SK-N-MC (cell line): ENCODE measurements around the gene PGAM2.

Experiments
- DNase-seq: peaks from one replicate; pipeline ENCODE4 v3.0.0-alpha.2; 2011; ENCODE audit warnings: low read depth, low spot score
- H3K27ac ChIP-seq: fragments of 200-600 bp; sonication (generic); 2 replicates; pipeline ENCODE4 v1.5.1; 2016; ENCODE audit warnings: mixed run types
- H3K36me3 ChIP-seq: fragments of 200-600 bp; sonication (generic); 2 replicates; pipeline ENCODE4 v1.6.1; 2017; ENCODE audit warnings: antibody characterized with exemption, low read length, mixed read lengths; ENCODE audit not compliant: insufficient read depth
- H3K4me3 ChIP-seq: fragments of 200-600 bp; sonication (generic); 2 replicates; pipeline ENCODE4 v1.5.1; 2016
- H3K9ac ChIP-seq: fragments of 200-600 bp; sonication (generic); 2 replicates; pipeline ENCODE4 v1.8.0; 2017; ENCODE audit warnings: mixed run types, mixed read lengths; ENCODE audit not compliant: insufficient read length
- H3K9me3 ChIP-seq: fragments of 200-600 bp; sonication (generic); 2 replicates; pipeline ENCODE4 v1.6.1; 2017; ENCODE audit warnings: low read depth, mild to moderate bottlenecking, antibody characterized with exemption, low read length, moderate library complexity, mixed read lengths
- EZH2 ChIP-seq: fragments of 200-600 bp; sonication (generic); IDR thresholded peaks from one replicate; pipeline ENCODE4 v1.6.1; 2017; ENCODE audit warnings: antibody characterized with exemption
- FOXP2 ChIP-seq: optimal IDR thresholded peaks from 2 replicates; pipeline ENCODE3; 2011; ENCODE audit warnings: mild to moderate bottlenecking, moderate library complexity; ENCODE audit not compliant: insufficient read depth; ENCODE audit errors: extremely low read length, control extremely low read depth
- POLR2AphosphoS5 ChIP-seq: IDR thresholded peaks from 2 replicates; pipeline ENCODE4 v1.6.1; 2012; ENCODE audit warnings: mild to moderate bottlenecking, low read depth, low read length, borderline replicate concordance

The PGAM2 gene

DNA sequence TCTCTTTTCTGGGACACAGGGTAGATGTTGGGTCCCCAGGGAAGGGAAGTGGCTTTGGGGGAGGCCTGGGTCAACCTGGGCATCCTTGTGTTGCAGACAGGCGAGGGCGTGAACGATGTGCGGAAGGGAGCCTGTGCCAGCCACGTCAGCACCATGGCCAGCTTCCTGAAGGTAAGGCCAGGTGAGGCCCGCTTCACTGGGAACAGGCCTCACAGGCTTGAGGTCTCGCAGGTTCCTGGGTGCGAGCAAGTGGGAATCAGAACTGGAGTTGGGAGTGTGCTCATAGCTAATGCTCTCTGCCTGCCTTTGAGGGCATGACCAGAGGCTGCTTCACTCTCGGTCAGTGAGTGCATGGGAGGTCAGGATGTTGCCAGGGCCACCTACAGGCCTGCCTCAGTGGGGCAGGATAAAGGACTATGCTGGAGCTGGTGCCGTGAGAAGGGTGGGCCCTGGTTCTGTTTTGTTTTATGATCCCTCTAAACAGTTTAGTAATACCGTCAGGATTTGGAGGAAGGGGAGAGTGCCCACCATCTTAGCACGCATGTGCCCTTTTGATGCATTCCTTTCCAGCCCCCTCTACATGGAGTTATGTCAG is 12.5 kb downstream of the PGAM2 start:
- no peak overlapping the region for H3K9ac ChIP-seq
- no peak overlapping the region for H3K27ac ChIP-seq
- DNase-seq, result no peak
- H3K4me3 ChIP-seq, result no peak overlapping the region
- H3K9me3 ChIP-seq, result no peaks in the 10 kb centered on the region
- no peak for TF ChIP-seq POLR2AphosphoS5
- TF ChIP-seq FOXP2, result no peak
- TF ChIP-seq EZH2, result no peak
- H3K36me3 ChIP-seq, result peaks cover 77% of the 10 kb centered on the region

DNA sequence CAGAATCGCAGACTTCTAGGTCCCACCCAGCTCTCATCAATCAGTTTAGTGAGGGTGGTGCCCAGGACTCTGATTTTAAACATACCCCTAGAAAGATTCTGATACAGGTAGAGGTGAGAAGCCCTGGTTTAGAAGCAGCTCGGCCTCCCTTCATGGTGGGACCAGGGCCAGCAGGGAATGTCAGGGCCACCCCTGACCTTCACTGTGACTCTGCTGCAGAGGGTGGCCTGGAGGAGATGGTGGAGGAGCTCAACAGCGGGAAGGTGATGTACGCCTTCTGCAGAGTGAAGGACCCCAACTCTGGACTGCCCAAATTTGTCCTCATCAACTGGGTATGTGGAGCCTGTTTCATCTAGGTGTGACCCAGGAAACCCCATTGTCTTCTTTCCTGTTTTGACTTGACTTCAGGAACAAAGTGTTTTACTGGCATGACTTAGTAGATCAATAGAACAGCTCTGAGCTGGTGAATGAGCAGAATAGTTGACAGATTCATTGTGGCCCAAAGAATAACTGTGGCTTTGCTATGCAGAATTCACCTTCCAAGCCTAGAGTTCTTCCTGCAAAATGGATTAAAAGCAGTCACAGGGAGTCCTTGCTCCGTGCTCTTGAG is 13.7 kb downstream of the PGAM2 start:
- peaks cover 71% of the 10 kb centered on the region for H3K36me3 ChIP-seq
- no peaks in the 10 kb centered on the region for H3K9me3 ChIP-seq
- no peak overlapping the region for H3K27ac ChIP-seq
- H3K4me3 ChIP-seq, result no peak overlapping the region
- no peak for DNase-seq
- TF ChIP-seq FOXP2 (no peak), EZH2 (no peak)
- no peak overlapping the region for H3K9ac ChIP-seq

DNA sequence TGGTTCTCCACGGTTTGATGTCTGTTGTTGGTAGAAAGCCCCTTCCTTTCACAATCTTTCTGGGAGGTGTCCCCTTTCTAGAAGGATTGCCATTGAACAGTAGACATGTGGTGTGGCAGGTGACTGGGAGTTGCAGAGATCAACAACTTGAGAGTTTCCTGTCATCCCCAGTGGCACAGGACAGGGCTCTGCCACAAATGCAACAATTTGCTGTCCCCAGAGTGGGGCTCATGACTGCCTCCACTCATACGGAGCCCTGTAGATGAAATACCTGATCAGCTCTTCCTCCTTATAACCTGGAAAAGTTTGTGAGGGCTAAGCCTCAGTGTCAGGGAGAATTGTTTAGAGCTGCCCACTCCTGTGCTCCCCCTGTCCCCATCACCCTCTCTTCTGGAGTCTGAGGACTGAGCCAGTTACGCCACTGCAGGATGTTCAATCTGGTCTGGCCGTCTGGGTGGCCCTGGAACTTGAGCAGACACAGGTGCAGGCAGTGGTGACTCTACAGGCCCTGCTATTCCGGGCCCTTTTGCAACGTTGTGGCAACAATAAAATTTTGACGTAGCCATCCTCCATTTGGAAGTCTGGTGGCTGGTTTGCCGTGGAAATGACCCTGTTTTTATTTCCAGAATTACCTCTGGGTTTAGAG is 14.3 kb downstream of the PGAM2 start:
- Histone ChIP-seq H3K9me3 (no peaks in the 10 kb centered on the region), H3K27ac (no peak overlapping the region), H3K36me3 (peaks cover 69% of the 10 kb centered on the region), H3K9ac (no peak overlapping the region), H3K4me3 (no peak overlapping the region)
- TF ChIP-seq FOXP2 (no peak), EZH2 (no peak), POLR2AphosphoS5 (no peak)
- DNase-seq, result no peak

DNA sequence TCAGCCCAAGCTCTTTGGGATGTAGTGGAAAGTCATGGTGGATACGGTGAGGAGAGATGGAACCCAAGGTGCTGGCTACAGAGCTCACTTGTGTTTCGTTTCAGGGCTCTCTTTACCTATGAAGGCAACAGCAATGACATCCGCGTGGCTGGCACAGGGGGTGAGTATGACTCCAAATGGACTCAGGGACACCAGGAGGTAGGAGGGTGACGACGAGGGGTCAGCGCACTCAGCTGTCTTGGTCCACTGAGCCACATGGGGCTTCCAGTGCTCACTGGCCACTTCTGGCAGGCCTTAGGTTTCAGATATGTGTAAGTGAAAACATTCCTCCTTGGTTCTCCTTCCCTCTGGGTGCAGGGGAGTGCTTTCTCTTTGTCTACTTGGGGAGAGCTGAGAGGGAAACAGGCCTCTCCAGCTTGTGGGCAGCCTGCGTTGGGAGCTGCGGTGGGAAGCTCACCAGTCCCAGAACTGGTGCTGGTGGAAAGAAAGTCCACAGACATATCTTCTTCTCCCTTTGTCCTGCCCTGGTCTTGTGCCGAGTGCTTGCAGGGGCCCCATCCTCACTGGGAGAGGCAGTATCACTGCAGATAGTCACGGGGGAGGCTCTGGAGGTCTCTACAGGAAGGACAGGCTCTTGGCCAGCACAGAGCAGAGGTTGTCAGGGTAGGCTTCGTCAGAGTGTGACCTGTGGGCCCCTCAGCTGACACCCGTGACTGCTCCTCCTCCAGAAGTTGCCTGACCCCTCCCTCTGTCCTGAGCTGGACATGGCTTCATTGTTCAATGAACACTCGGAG is 15.0 kb downstream of the PGAM2 start:
- Histone ChIP-seq H3K4me3 (no peak overlapping the region), H3K9me3 (no peaks in the 10 kb centered on the region), H3K9ac (no peak overlapping the region), H3K27ac (no peak overlapping the region), H3K36me3 (peaks cover 62% of the 10 kb centered on the region)
- TF ChIP-seq EZH2, result no peak
- TF ChIP-seq POLR2AphosphoS5, result no peak
- TF ChIP-seq FOXP2, result no peak
- no peak for DNase-seq

DNA sequence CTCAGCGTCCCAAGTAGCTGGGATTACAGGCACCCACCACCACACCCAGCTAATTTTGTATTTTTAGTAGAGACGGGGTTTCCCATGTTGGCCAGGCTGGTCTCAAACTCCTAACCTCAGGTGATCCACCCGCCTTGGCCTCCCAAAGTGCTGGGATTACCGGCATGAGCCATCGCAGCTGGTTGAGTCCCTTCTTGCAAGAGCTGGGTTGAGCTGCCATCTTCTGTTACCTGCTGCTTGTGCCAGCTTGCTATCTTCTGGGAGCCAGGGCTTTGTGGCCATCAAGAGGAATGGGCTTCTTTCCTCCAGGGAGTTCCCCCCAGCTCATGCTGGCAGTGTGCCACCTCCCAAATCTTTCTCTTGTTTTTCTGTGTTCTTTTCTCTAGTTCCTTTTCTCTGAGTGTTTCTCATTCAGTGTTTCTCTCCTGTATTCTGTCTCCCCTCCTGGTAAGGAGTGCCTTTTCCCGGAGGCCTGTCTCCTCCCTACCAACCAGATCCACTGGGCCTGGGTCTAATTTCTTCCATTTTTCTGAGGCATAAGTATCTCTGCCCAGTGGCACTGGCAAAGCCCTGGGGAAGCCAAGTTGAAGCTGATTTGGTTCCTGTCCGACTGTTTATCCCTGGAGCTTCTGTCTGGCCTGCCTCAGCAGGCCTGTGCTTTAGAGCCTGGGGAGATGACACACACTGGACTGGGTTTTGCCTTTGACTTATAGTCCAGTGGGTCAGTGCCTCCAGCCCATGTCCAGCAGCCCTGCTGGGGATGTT is 17.2 kb downstream of the PGAM2 start:
- Histone ChIP-seq H3K9ac (no peak overlapping the region), H3K4me3 (no peak overlapping the region), H3K27ac (no peak overlapping the region), H3K9me3 (no peaks in the 10 kb centered on the region), H3K36me3 (peaks cover 42% of the 10 kb centered on the region)
- TF ChIP-seq EZH2, result no peak
- no peak for TF ChIP-seq FOXP2
- TF ChIP-seq POLR2AphosphoS5, result no peak
- no peak for DNase-seq

DNA sequence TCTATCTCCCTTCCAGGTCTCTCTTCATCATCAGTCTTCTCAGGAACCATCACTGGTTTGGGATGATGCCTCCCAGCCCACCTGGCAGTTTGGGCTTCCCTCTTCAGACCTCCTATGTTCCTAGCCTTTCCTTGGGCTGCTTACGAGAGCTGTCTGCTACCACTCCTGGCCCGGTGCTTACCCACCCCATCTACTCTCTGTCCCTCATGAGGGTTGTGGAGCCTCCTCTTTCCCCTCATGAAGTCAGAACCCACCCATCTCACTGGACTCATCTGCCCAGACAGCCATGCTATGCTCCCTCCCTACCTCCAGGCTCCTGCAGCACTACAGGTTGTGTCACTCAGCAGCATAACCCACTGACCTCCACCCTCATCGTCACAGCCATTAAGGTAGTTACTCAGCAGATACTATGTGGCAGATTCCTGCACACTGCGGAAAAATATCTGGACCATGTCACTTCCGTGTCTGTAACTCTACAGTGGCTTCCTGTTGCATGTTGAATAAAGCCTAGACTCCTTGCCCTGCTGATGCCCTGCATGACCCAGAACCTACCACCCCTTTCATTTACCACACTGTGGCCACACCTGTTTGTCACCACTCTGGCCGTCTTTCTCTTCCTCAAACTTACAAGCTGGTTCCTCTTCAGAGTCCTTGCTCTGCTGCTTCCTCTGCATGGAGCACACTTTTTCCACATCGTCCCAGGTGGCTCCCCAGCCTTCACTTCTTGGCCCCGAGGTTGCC is 18.9 kb downstream of the PGAM2 start:
- no peaks in the 10 kb centered on the region for H3K9me3 ChIP-seq
- no peak overlapping the region for H3K27ac ChIP-seq
- H3K36me3 ChIP-seq, result peaks cover 31% of the 10 kb centered on the region; the same call in 1 of the 2 replicates
- no peak overlapping the region for H3K4me3 ChIP-seq
- peak overlapping the region; percentile 83 for H3K9ac ChIP-seq
- TF ChIP-seq POLR2AphosphoS5 (no peak; the same call in 1 of the 2 replicates), EZH2 (no peak), FOXP2 (no peak)
- no peak for DNase-seq

DNA sequence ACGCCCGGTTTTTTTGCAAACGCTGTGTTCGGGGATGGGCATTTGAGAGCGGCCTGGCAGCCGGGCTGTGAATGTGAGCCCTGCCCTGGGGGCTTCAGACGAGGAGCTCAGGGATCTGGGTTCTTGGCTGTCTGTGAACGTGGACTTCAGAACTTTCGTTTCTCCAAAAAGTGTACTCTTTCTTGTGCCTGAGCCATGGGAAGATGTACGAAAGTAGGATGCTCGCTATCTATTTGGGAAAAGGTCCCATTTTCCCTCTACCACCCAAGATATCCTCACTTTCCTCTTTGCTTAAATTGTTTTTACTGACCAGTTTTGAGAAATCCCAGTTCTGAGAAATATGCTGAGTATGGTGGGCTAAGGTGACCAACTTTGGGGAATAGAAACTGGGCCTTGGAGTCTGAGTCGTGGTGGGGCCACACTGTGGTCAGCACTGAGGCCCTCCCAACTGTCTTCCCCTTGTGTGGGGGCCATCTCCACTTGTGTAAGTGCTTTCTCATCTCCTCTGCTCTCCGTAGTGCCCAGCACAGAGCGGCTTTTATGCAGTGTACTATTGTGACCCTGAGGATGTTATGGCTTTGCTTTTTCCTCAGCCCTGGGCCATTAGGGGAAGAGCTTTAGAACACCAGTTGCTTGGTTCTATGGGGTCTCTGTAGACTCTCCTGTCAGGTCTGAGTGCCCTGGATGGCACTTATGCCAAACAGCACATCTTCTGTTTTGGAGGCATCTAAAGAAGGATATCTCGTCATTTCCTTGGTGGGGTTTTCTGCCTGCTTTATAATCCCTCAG is 19.9 kb downstream of the PGAM2 start:
- no peak for DNase-seq
- H3K36me3 ChIP-seq, result peaks cover 20% of the 10 kb centered on the region; the same call in 1 of the 2 replicates
- H3K9ac ChIP-seq, result peak overlapping the region; percentile 83
- H3K27ac ChIP-seq, result no peak overlapping the region
- no peaks in the 10 kb centered on the region for H3K9me3 ChIP-seq
- TF ChIP-seq EZH2, result no peak
- TF ChIP-seq FOXP2, result no peak
- no peak for TF ChIP-seq POLR2AphosphoS5
- peak overlapping the region; percentile 81 for H3K4me3 ChIP-seq
